Choroid plexus epithelial cell (primary cell): ENCODE measurements around the gene CACNG1.
"Not testable (repeated sequence)": the region's sequence is repeated elsewhere in the genome, so short reads cannot be mapped to it uniquely, and the experiment has no call there.

Experiments
- DNase-seq: peaks from one replicate; pipeline ENCODE4 v3.0.0-alpha.2; 2010; ENCODE audit warnings: low read depth
- H3K4me3 ChIP-seq: 2 replicates; pipeline ENCODE4 v1.5.1; 2011; ENCODE audit warnings: low read depth, mild to moderate bottlenecking, control low read depth, low read length, moderate library complexity
- CTCF ChIP-seq: conservative IDR thresholded peaks from 2 replicates; pipeline ENCODE4 v1.5.1; 2011; ENCODE audit warnings: low read depth, mild to moderate bottlenecking, control low read depth, inconsistent platforms, low read length, moderate library complexity

CACNG1 gene

GRCh38 chr17:67098006-67098405 is 53.7 kb downstream of the CACNG1 start:
- DNase-seq: peak; percentile 16
- no peak overlapping the region for H3K4me3 ChIP-seq
- no peak for TF ChIP-seq CTCF

- H3K4me3 ChIP-seq, DNase-seq: not testable (repeated sequence)
Measured at GRCh38 chr17:67104641-67105040, 60.3 kb downstream of the CACNG1 start.

DNA sequence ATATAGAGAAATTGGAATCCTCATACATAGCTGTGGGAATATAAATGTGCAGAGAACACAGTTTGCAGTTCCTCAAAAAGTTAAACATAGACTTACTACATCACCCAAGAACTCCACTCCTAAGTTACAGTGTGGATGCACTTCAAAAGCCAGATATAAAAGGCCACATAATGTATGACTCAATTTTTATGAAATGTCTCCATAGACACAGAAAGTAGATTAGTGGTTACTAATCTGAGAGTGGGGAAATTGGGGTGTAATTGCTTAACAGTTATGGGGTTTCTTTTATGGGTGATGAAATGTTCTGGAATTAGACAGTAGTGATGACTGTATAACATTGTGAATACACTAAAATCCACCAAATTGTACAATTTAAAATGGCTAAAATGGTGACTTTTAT is 60.9 kb downstream of the CACNG1 start:
- no peak overlapping the region for H3K4me3 ChIP-seq
- no peak for TF ChIP-seq CTCF
- peak; percentile 69 for DNase-seq
